HEK293 (cell line): Measurements from ENCODE around the gene TMEM185B.

Experiments used
- CTCF ChIA-PET: fragments of 350-600 bp; formaldehyde crosslinking; extraction: SDS; loops from one replicate; lab custom pipeline; 2021; ENCODE audit warnings: antibody characterized with exemption; lab: Yijun Ruan, JAX
- POLR2A ChIA-PET: fragments of 300-600 bp; formaldehyde crosslinking; extraction: SDS; loops from one replicate; lab custom pipeline; 2020; ENCODE audit warnings: antibody characterized with exemption, inconsistent platforms; lab: Yijun Ruan, JAX
- H3K27ac ChIP-seq: fragments of 200-500 bp; sonication (Bioruptor generic); 2 replicates; pipeline ENCODE4 v1.5.1; 2014; ENCODE audit warnings: low read depth, low read length, control low read depth, inconsistent platforms; ENCODE audit errors: extremely low read depth
- H3K36me3 ChIP-seq, 2 experiments: fragments of 200-500 bp in 1 of 2; sonication (Bioruptor generic) in 1 of 2; 1 replicate in 1 of 2; 2 replicates in 1 of 2; pipeline ENCODE4 v1.5.1; 2014 to 2017; ENCODE audit warnings: inconsistent platforms in 2 of 2, low read length in 2 of 2; ENCODE audit not compliant: control insufficient read depth in 2 of 2, insufficient read depth in 1 of 2
- H3K4me1 ChIP-seq: fragments of 200-500 bp; sonication (Bioruptor generic); 2 replicates; pipeline ENCODE4 v1.5.1; 2014; ENCODE audit warnings: mild to moderate bottlenecking, low read length, inconsistent platforms; ENCODE audit not compliant: control insufficient read depth, insufficient read depth
- H3K4me3 ChIP-seq: 2 replicates; pipeline ENCODE4 v1.5.1; 2011; ENCODE audit warnings: low read depth, mild to moderate bottlenecking, control low read depth, low read length, moderate library complexity
- H3K9me3 ChIP-seq: fragments of 200-500 bp; sonication (Bioruptor generic); 2 replicates; pipeline ENCODE4 v1.5.1; 2014; ENCODE audit warnings: low read depth, low read length, inconsistent platforms; ENCODE audit not compliant: control insufficient read depth, insufficient read depth
- CTCF ChIP-seq: fragments of 450-650 bp; formaldehyde crosslinking; IDR thresholded peaks from 2 replicates; pipeline ENCODE4 v1.5.1; 2016; ENCODE audit warnings: missing biosample characterization, missing genetic modification characterization
- PRDM10 ChIP-seq: fragments of 450-650 bp; formaldehyde crosslinking; IDR thresholded peaks from 2 replicates; pipeline ENCODE4 v1.5.1; 2016; ENCODE audit warnings: missing biosample characterization, missing genetic modification characterization
- SCRT1 ChIP-seq: fragments of 450-650 bp; formaldehyde crosslinking; IDR thresholded peaks from 2 replicates; pipeline ENCODE4 v1.5.1; 2016; ENCODE audit warnings: missing biosample characterization, missing genetic modification characterization, borderline replicate concordance
- SCRT2 ChIP-seq: fragments of 450-650 bp; formaldehyde crosslinking; IDR thresholded peaks from 2 replicates; pipeline ENCODE4 v1.5.1; 2016; ENCODE audit warnings: missing biosample characterization, missing genetic modification characterization
- SP2 ChIP-seq: fragments of 450-650 bp; formaldehyde crosslinking; IDR thresholded peaks from 2 replicates; pipeline ENCODE4 v1.5.1; 2016; ENCODE audit warnings: missing biosample characterization, missing genetic modification characterization
- YY2 ChIP-seq: fragments of 450-650 bp; formaldehyde crosslinking; IDR thresholded peaks from 2 replicates; pipeline ENCODE4 v1.5.1; 2016; ENCODE audit warnings: missing biosample characterization, missing genetic modification characterization
- ZBTB17 ChIP-seq: fragments of 450-650 bp; formaldehyde crosslinking; IDR thresholded peaks from 2 replicates; pipeline ENCODE4 v1.5.1; 2016; ENCODE audit warnings: missing biosample characterization, missing genetic modification characterization
- ZBTB26 ChIP-seq: fragments of 450-650 bp; formaldehyde crosslinking; optimal IDR thresholded peaks from 2 replicates; pipeline ENCODE3; 2016; ENCODE audit warnings: missing biosample characterization, mild to moderate bottlenecking, missing genetic modification characterization
- ZIC2 ChIP-seq: fragments of 450-650 bp; formaldehyde crosslinking; IDR thresholded peaks from 2 replicates; pipeline ENCODE4 v1.5.1; 2016; ENCODE audit warnings: missing biosample characterization, missing genetic modification characterization
- ZNF223 ChIP-seq: fragments of 450-650 bp; formaldehyde crosslinking; IDR thresholded peaks from 2 replicates; pipeline ENCODE4 v1.5.1; 2016; ENCODE audit warnings: missing biosample characterization, missing genetic modification characterization
- ZNF24 ChIP-seq: fragments of 450-650 bp; formaldehyde crosslinking; IDR thresholded peaks from 2 replicates; pipeline ENCODE4 v1.5.1; 2016; ENCODE audit warnings: missing biosample characterization, missing genetic modification characterization
- ZNF335 ChIP-seq: fragments of 450-650 bp; formaldehyde crosslinking; conservative IDR thresholded peaks from 2 replicates; pipeline ENCODE4 v1.5.1; 2016; ENCODE audit warnings: missing biosample characterization, missing genetic modification characterization
- ZNF354C ChIP-seq: fragments of 450-650 bp; formaldehyde crosslinking; IDR thresholded peaks from 2 replicates; pipeline ENCODE4 v1.5.1; 2016; ENCODE audit warnings: missing biosample characterization, missing genetic modification characterization, low read depth, borderline replicate concordance
- ZNF645 ChIP-seq: fragments of 450-650 bp; formaldehyde crosslinking; IDR thresholded peaks from 2 replicates; pipeline ENCODE4; 2016; ENCODE audit warnings: missing biosample characterization, missing genetic modification characterization
- ZNF677 ChIP-seq: fragments of 450-650 bp; IDR thresholded peaks from 2 replicates; pipeline ENCODE4 v1.5.0; 2018; ENCODE audit warnings: missing biosample characterization, mild to moderate bottlenecking, missing genetic modification characterization, moderate library complexity
- ZNF692 ChIP-seq: fragments of 450-650 bp; formaldehyde crosslinking; IDR thresholded peaks from 2 replicates; pipeline ENCODE4 v1.5.1; 2016; ENCODE audit warnings: missing biosample characterization, missing genetic modification characterization
- ZNF837 ChIP-seq: fragments of 450-650 bp; formaldehyde crosslinking; IDR thresholded peaks from 2 replicates; pipeline ENCODE4 v1.5.1; 2016; ENCODE audit warnings: missing biosample characterization, missing genetic modification characterization
- ZSCAN30 ChIP-seq: fragments of 450-650 bp; IDR thresholded peaks from 2 replicates; pipeline ENCODE4 v1.5.1; 2018; ENCODE audit warnings: missing biosample characterization, mild to moderate bottlenecking, missing genetic modification characterization, moderate library complexity

Gene TMEM185B

GRCh38 chr2:120253021-120253882 is 30.1 kb upstream of the TMEM185B start (continued):
- TF ChIP-seq CTCF (peak; percentile 81), ZNF837 (tag by site-specific recombination) (no peak), PRDM10 (tag by site-specific recombination) (peak; percentile 40; the same call in 1 of the 2 replicates), ZSCAN30 (0 out of 2 replicates have a peak, but pooled peaks have one; percentile 30), SCRT2 (tag by site-specific recombination) (no peak)

GRCh38 chr2:120252225-120253020 is 29.2 kb upstream of the TMEM185B start, which contains the start of gene RALB:
RALB (plus strand) TSS chr2:120252852; CDS start chr2:120278665, 25,813 bp downstream.
- ChIA-PET CTCF (interaction anchor here (0.6 to 3.7 kb wide), 4 partner anchors 12 to 827 kb away, joined by 3 to 13 read pairs (median 4); no protein-coding TSS in a partner anchor), POLR2A (interaction anchor here (0.7 to 1.9 kb wide), 11 partner anchors 13 to 493 kb away, joined by 3 to 14 read pairs (median 4); partner anchors contain the start of genes EPB41L5, PTPN4 and TMEM185B)
- Histone ChIP-seq H3K4me1 (peaks cover 2% of the 10 kb centered on the region; the same call in 1 of the 2 replicates), H3K4me3 (peak within 1 kb of the TSS; percentile 63), H3K36me3 (no peaks in the 10 kb centered on the region), H3K27ac (peak within 1 kb of the TSS; percentile 59; the same call in 1 of the 2 replicates), H3K9me3 (no peaks in the 10 kb centered on the region)
- no peak for TF ChIP-seq ZNF354C (tag by site-specific recombination)
- peak; percentile 54 for TF ChIP-seq ZBTB17 (tag by site-specific recombination)
- no peak for TF ChIP-seq YY2 (tag by site-specific recombination)
- peak; percentile 94 for TF ChIP-seq ZNF335
- no peak for TF ChIP-seq SCRT1
- TF ChIP-seq ZNF223 (tag by site-specific recombination): peak; percentile 86
- no peak for TF ChIP-seq ZNF24 (tag by site-specific recombination)
- peak; percentile 75 for TF ChIP-seq ZIC2
- TF ChIP-seq ZNF645 (tag by site-specific recombination): no peak
- TF ChIP-seq ZNF692 (tag by site-specific recombination): 0 out of 2 replicates have a peak, but pooled peaks have one; percentile 8
- no peak for TF ChIP-seq ZNF677 (tag by site-specific recombination)
- TF ChIP-seq CTCF: 0 out of 2 replicates have a peak, but pooled peaks have one; percentile 30
- peak; percentile 91 for TF ChIP-seq ZBTB26 (tag by site-specific recombination)
- peak; percentile 90 for TF ChIP-seq SP2
